Breast epithelium (tissue), 3 donors: Measurements from ENCODE around the gene PRKN.

Experiments used
- CTCF ChIP-seq, 3 donors: fragments of 450-650 bp; IDR thresholded peaks; one replicate each; pipeline ENCODE4 v1.5.1; 2016 to 2017; ENCODE audit warnings: antibody characterized with exemption in 3 of 3, mild to moderate bottlenecking in 3 of 3, moderate library complexity in 3 of 3
- POLR2AphosphoS5 ChIP-seq, 3 donors: sonication (generic); formaldehyde crosslinking; IDR thresholded peaks; one replicate each; pipeline ENCODE4 v1.6.1; 2017; ENCODE audit warnings: antibody characterized with exemption in 3 of 3

GRCh38 chr6:161449521-161449920 is 1278.0 kb downstream of the PRKN start:
- TF ChIP-seq CTCF (IDR thresholded peaks at IDR 0.05) = no peak
- no peak for TF ChIP-seq POLR2AphosphoS5 (IDR thresholded peaks at IDR 0.05)
